ENCODE results near the gene B4GALT7.
A peak's percentile ranks its signal among the peaks of the same experiment; 100 is the strongest.

B4GALT7 gene

DNA sequence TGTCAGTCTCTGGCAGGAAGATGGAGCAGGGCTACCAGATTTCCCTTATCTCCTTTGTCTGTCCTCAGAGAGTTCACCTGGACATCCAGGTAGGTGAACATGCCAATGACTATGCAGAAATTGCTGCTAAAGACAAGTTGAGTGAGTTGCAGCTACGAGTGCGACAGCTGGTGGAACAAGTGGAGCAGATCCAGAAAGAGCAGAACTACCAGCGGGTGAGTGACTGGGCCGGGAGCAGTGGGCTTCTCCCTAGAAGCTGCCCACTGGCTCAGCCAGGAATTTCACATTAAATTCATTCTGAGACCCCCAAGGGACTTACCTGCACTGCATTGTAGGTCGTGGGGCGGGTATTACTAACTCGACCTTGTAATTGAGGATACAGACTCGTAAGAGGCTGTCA is 5.9 kb upstream of the B4GALT7 start:
- no peak for DNase-seq

DNA sequence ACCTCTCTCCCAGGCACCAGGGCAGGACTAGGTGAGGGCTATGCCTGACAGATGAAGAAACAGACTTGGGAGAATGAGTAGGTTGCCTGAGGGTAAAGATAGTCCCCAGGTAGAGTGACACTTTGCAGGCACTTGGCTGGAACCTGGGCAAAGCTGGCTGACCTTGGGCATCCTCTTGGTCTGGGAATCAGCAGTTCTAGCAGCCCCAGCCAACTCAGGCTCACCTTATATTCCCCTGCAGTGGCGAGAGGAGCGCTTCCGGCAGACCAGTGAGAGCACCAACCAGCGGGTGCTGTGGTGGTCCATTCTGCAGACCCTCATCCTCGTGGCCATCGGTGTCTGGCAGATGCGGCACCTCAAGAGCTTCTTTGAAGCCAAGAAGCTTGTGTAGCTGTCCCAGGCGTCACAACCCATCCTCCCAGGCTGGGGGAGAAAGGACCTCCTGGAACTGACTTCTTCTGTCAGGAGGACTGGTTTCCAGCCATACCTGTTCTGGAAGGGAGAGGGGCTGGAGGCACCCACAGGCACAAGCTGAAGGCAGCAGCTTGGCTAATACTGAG is 4.8 kb upstream of the B4GALT7 start:
- no peak for DNase-seq

DNA sequence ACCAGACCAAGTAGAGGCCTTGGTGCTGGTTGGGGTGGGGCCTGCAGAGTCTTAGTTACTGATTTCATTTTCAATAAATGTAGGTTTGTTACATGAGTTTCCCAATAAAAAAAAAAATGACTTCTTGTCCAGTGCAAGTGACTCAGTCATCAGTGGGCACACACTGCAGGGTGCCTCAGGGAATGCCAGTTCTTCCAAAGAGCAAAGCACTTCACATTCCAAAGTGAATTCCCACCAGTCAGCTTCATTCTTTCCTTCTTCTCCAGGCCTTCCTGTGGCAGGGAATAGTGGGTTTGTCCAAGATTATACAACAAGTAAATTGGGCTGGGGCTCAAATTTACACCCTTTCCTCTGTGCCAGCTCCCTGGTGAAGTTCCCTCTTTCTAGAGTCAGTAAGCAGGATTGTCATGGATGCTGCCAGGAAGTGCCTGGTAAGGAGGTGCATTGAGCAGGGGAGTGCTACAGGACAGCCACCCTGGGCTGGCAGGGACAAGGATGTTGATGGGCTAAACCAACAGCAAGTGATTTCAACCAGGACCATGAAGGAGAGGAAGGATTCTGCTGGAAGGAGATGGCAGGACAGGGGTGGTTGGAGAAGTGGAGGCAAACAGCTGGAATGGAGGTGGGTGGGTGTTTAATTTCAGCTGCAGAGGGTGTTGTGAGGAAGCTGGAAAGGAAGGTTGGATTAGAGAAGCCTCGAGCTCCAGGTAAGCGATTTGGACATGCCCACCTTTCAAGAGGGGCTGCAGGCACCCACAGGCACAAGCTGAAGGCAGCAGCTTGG is 3.7 kb upstream of the B4GALT7 start:
- no peak for DNase-seq

DNA sequence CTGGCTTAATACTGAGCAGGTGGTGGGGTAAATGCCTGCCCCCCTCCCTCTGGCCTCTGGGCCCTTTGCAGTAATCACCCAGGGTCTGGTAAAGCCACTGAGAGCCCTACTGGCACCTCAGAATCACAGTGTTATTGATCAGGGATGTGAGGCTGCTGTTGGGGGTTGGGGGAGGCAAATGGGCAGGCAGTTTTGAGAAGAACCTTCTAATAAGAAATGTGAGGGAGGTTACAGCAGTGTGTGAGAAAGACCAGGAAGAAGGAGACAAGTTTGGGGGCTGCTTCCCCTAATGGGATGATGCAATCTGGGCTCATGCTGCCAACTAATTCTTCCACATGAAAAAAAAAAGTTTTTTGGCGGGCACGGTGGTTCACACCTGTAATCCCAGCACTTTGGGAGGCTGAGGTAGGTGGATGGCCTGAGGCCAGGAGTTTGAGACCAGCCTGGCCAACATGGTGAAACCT is 3.1 kb upstream of the B4GALT7 start:
- DNase-seq: no peak

DNA sequence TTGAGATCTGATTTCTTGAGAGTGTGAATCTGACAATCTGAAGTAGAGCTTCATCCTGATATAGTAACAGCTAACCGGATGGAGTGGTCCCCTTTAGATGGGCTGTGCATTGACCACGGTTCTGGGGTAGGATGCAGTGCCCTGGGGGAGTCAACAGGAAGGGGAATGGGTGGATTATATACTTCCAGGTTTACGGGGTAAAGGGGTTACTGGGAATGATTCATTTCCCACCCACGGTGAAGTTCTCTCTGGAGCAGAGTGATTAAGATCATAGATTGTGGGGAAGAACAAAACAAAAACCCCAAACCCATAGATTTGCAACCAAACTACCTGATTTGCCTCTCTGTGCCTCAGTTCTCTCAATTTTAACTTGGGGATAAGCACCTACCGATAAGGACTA is 1.5 kb upstream of the B4GALT7 start:
- DNase-seq: no peak

DNA sequence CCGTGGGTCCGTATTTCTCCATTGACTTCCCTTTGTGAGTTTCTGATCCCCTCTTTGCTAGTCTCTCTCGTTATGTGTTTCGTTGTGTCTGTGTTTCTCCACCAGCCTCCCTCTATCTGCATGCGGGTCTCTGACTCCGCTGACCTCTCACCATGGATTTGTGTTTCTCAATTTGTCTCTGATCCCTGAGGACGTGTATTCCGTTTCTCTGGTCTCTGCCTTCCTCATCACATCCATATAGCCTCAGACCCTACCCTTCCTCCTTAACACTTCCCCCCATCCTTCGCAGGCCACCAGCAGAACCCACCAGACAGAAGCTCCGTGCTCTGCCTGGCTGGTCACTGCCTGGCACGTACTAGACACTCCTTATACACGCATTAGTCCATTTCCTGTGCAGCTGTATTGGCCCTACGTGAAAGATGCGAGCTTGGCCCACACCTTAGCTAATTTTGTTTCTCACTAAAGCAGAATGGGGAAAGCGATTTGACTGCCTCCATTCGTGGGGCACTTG is 631 bp downstream of the B4GALT7 start:
- DNase-seq: no peak

DNA sequence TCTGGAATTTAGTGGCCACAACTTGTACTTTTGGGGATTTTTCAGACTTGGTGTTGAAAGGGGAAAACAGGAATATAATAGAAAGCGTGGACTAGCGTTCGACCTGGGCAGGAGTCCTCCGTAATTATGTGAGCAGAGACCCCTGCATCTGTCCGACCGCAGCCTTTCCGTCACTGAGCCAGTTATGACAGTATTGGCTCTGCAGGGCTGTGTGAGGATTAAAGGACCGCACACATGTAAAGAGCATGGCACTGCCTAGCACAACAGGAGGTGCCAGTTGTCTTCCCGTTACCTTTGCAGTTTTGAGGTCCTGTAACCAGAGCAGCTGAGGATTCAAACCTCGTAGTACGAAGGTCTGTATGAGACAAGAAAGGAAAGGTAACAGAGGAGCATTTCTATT is 1.2 kb downstream of the B4GALT7 start:
- no peak for DNase-seq

DNA sequence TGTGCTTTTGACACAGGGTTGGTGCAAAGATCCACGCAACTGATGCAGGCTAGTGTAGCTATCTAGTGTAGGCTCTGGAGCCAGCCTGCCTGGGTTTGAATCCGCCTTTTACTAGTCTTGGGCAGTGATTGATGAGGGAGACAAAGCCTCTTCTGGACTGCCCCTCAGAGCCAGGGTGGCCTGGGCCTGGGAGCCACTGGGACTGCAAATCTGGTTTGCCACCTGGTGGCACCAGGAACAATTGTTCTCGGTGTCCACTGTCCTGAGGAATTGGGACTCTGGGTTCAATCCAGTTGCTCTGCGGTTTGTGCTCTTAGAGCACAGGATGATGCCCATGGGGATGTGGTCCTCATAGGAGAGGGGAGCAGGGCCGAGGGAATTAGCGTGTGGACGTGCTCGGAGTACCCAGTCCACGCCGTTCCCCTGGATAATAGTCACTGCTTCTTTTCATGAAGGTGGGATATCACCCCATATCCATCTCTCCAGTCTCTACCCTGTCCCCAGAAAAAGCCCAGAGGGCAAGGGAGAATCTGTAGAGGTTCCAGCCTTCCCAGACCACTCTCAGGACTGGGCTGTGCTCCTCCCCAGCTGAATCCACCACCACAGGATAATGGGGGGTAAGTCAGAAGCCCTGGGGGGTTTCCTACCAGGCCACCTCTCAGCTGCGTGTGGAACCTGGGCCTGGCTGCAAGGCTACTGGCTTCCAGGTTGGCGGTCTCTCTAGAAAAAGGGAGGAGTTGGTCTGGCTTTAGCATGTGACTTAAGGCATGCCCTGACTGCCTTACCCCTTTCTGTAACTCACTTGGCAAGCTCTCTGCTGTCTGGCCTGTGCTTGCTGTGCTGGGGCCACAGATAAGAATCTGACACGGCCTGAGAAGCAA is 1.9 kb downstream of the B4GALT7 start:
- no peak for DNase-seq

DNA sequence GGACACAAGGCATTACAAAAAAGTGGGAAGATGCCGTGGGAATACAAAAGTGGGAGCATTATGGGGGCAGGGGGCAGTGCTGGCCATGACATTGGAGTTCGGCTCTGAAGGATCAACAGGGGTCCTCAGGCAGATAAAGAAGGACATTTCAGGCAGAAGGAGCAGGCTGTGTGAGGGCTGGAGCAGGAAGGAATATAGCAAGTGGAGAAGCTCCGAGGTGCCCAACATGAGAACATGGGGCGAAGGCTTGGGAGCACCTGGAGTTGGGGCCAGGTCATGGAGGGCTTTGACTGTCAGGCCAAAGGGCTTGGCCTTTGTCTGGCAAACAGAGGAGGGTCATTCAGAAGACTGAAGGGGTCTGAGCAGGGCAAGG is 2.5 kb downstream of the B4GALT7 start:
- DNase-seq: no peak

DNA sequence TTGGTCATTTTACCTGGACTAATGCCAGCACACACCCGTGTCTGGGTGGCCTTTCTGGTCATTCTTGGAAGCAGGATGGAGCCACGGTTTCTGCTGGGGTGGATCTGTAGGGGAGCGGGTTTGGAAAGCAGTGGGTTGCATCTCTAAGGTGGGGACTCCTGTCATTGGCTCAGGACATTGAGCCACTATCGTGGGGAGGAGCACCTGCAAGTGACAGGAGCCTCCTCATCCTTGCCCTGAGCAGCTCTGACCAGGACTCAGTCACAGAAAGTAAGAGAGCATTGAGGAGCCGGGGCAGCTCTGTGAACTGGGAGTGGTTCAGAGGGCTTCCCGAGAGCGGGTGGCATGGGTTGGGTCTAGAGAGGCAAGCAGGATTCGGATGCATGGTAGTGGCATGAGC is 3.7 kb downstream of the B4GALT7 start:
- DNase-seq: no peak

DNA sequence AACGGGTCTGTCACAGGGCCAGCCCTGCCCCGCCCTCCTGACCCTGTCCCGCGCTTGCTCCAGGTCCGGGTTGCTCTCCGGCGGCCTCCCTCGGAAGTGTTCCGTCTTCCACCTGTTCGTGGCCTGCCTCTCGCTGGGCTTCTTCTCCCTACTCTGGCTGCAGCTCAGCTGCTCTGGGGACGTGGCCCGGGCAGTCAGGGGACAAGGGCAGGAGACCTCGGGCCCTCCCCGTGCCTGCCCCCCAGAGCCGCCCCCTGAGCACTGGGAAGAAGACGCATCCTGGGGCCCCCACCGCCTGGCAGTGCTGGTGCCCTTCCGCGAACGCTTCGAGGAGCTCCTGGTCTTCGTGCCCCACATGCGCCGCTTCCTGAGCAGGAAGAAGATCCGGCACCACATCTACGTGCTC is 4.2 kb downstream of the B4GALT7 start:
- no peak for DNase-seq

DNA sequence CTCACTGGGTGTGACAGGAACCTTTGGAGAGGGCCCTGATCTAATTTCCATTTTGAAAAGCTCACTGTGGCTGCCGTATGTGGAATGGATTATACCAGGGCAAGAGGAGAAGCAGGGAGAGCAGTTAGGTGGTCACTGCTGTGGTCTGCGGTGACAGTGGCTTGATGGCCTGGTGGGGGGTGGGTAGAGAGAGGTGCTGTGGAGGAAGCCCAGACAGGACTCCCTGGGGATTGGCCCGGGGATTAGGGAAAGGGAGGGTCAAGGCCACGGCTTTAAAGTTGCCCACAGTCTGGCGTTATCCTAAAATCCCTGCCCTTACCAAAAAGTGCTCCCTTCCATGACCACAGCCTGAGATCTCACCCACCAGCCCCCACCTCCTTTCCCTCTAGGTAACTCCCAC is 4.7 kb downstream of the B4GALT7 start:
- DNase-seq: no peak

DNA sequence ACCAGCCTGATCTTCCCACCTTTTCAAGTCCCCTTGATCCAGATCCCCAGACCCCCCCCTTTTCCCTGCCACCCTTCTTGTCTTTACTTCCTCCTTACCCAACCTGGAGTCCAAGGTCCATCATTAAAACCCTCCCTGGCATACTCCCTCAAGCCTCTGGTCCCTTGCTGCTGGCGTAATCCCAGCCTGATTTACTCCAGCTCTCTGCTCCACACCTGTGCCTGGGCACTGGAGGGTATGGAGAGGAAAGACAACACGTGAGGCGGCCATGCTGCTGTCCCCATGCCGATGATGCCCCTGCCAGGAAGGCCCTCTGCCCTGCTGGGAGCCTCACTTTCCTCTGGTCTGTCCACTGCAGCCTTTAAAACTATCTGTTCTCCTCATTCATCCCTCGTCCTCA is 5.1 kb downstream of the B4GALT7 start:
- DNase-seq: no peak

DNA sequence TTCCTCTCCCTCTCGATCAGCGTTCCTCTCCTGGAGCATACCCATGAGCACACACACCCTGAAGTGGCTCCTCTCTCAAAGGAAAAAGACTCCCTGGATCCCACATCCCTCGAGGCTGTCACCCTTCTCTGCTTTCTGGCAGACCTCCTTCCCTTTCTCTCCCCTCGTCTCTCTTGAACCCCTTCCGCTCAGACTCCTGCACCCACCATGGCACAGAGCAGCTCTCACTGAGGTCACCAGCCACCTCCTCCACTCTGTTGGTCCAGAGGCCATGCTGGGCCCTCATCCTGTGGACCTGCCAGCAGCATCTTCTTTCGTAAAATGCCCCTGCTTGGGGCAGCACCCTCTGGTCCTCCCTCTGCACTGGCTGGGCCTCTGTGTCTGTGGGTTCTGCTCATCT is 5.7 kb downstream of the B4GALT7 start:
- no peak for DNase-seq

DNA sequence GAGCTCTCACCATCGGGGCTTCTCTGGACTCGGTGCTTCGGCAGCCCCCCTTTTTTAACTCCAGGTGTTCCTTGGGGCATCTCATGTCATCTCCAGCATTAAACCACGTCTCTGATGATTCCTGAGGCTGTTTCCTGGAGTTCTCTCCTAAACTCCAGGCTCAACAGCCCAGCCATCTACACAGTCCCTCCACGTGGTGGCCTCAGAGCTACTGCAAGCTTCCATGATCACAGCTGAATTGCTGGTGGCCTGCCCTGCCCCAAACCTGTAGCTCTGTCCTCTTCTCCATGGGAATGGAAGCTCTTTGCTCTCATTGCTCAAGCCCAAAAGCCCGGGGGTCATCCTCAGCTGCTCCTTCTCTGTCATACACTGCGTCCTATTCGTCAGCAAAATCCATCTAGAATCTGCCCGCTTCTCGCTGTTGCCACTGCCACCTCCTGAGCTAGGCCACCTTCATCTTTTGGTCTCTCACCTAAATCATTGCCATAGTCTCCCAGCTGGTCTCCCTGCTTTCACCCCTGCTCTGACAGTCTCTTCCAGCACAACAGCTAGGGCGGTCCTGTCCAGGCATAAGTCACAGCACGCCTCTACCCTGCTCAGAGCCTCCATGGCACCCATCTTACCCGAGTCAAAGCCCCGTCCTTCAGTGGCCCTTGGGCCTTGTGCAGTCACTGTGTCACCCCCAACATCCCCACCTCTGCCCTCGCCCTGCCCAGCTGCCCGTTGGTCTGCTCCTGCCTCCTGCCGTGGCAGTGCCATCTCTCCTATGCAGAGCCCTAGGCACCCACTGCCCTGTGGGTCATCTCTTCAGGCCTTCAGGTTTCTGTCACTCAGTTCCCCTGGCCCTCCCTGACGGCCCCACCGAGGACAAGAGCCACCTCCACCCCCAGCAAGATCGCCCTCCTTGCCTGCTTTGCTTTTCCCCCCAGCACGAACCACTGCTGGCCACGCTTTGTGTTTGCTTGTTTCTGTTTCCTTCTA is 6.4 kb downstream of the B4GALT7 start:
- no peak for DNase-seq

DNA sequence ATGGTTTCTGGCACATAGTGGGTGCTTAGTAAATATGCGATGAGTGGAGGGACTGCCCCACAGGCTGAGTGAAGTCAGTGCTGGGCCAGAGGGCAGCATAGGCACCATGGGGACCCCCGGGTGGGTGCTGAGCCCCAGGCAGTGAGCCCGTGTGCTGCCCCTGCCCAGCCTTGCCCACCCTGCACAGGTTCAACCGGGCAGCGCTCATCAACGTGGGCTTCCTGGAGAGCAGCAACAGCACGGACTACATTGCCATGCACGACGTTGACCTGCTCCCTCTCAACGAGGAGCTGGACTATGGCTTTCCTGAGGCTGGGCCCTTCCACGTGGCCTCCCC is 7.2 kb downstream of the B4GALT7 start:
- DNase-seq: no peak

DNA sequence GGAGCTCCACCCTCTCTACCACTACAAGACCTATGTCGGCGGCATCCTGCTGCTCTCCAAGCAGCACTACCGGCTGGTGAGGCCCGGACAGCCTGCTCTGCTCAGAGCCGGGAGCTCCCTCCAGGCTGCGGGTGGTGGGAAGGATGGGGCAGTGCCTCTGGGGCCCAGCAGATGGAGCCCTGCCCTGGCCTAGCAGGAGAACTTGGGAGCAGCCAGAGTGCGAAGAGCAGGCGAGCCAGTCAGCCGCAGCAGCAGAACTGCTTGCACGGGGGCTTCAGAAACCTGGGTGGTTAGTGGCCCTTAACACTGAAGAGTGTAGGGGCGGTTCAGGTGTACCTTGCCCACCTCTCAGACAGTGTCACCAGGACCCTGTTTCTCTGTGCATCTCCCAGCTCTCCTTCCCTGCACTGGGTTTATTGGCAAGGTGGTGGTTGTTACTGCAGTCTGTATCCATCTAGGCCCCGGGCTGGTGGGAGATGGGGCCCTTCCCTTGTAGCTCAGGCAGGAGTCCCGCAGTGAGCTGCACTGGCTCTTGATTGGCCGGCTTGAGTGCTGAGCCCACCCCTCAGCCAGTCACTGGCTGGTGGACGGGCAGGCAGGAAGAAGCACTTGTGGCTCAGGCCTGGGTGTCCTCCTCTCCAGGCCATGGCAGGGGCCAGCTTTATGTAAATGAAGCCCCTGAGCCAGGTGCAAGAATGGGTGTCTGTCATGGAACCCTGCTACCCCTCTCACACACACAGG is 7.7 kb downstream of the B4GALT7 start:
- DNase-seq: peak; percentile 65

DNA sequence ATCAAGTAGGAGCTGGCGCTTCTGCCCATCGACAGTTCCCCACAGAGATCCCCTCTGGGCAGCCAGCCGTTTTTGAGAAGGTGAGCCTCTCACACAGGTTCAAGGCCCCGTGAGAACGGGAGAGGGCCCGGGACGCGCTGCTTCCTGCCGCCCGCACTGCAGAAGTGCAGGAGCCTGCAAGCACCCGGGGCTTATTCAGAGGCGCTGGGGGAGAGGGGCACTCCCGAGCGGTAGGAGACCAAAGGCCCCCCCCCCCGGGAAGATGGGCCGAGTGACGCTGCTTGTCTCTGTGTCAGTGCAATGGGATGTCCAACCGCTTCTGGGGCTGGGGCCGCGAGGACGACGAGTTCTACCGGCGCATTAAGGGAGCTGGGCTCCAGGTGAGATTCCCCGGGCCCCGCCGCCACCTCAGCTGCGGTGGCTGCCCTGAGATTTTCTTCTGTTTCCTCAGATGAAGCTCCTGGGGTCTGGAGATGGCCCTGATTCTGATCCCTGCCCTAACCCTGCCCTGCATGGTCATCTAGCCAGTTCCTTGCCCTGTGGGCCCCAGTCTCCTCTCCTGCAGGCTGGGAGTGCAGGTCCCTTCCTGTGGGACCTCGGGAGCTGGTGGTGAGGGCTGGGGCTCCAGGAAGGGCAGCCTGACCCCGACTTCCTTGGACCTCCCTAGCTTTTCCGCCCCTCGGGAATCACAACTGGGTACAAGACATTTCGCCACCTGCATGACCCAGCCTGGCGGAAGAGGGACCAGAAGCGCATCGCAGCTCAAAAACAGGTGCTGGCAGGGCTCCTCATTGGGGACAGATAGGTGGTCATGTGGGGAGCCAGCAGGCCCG is 8.5 kb downstream of the B4GALT7 start:
- no peak for DNase-seq

DNA sequence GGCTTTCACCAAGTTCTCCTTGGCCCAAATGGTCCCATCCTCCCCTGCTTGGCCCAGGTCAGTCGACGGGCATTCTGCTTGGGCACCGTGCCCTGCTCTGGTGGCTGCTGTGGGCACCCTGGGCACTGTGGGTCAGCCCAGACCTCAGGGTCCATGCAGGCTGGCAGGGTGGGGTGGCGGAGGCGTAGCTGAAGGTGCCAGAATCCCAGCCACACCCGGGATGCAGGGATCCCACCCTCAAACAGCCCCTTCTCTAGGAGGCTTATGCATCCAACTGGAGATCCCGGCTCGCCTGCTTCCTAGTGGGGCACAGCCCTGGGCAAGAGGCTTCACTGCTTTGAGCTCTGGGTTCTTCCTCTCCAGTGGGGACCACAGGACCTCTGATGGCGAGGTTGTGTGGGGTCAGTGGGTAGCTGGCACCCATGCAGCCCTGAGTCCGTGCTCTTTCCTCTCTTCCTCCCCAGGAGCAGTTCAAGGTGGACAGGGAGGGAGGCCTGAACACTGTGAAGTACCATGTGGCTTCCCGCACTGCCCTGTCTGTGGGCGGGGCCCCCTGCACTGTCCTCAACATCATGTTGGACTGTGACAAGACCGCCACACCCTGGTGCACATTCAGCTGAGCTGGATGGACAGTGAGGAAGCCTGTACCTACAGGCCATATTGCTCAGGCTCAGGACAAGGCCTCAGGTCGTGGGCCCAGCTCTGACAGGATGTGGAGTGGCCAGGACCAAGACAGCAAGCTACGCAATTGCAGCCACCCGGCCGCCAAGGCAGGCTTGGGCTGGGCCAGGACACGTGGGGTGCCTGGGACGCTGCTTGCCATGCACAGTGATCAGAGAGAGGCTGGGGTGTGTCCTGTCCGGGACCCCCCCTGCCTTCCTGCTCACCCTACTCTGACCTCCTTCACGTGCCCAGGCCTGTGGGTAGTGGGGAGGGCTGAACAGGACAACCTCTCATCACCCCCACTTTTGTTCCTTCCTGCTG is 9.4 kb downstream of the B4GALT7 start:
- DNase-seq: no peak

Data from NCI-H1092 treated with DMSO at 0.1 percent for 48 hours (cell line).